Gastroesophageal sphincter (tissue), 3 donors: ENCODE measurements around the gene OR51A7.

Experiments used
- EP300 ChIP-seq: sonication (generic); formaldehyde crosslinking; IDR thresholded peaks from one replicate; pipeline ENCODE4 v1.6.1; 2017; ENCODE audit warnings: antibody characterized with exemption, mild to moderate bottlenecking
- POLR2A ChIP-seq, 2 donors: fragments of 450-650 bp; IDR thresholded peaks; one replicate each; pipeline ENCODE4 v1.6.1; 2017; ENCODE audit warnings: antibody characterized with exemption in 2 of 2, mild to moderate bottlenecking in 2 of 2, moderate library complexity in 1 of 2
- POLR2AphosphoS5 ChIP-seq: sonication (generic); formaldehyde crosslinking; IDR thresholded peaks from one replicate; pipeline ENCODE4 v1.6.1; 2017; ENCODE audit warnings: antibody characterized with exemption
- TF ChIP-seq, protein P1 (sequence below), 4 experiments: fragments of 200-600 bp in 2 of 4; fragments of 450-650 bp in 2 of 4; sonication (generic) in 1 of 4; IDR thresholded peaks; one replicate each; pipeline ENCODE4 v1.5.1; 2017 to 2019; ENCODE audit warnings: antibody characterized with exemption in 4 of 4, mild to moderate bottlenecking in 2 of 4, moderate library complexity in 2 of 4

DNA sequence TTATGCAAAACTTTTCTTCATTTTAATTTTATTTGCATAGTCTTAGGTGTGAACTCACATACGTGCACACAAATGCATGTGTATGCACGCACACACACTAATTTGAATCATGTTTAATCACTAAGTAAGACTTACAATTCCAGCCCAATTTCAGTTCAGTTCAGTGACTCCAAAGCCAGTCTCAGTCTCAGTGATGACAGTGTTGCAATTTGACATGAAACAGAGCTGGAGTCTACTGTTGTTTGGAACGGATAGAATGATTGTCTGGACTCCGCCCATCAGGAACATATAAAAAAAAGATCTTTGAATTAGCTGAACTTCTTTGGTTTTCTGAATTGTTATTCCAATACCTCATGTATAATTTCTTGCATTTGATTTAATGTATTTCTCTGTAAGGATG lies 39.7 kb upstream of the OR51A7 start:
- TF ChIP-seq, protein P1, sequence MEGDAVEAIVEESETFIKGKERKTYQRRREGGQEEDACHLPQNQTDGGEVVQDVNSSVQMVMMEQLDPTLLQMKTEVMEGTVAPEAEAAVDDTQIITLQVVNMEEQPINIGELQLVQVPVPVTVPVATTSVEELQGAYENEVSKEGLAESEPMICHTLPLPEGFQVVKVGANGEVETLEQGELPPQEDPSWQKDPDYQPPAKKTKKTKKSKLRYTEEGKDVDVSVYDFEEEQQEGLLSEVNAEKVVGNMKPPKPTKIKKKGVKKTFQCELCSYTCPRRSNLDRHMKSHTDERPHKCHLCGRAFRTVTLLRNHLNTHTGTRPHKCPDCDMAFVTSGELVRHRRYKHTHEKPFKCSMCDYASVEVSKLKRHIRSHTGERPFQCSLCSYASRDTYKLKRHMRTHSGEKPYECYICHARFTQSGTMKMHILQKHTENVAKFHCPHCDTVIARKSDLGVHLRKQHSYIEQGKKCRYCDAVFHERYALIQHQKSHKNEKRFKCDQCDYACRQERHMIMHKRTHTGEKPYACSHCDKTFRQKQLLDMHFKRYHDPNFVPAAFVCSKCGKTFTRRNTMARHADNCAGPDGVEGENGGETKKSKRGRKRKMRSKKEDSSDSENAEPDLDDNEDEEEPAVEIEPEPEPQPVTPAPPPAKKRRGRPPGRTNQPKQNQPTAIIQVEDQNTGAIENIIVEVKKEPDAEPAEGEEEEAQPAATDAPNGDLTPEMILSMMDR (IDR thresholded peaks at IDR 0.05): no peak
- TF ChIP-seq POLR2A (IDR thresholded peaks at IDR 0.05): no peak
- no peak for TF ChIP-seq EP300
- no peak for TF ChIP-seq POLR2AphosphoS5
